HepG2 (cell line): ENCODE data around the gene PDGFA. TPM values are rescaled to one million over a fixed set of nuclear protein-coding genes. Genes with fewer than 3 reads are reported as not detected.
A peak's percentile ranks its signal among the peaks of the same experiment; 100 is the strongest.

Experiments
- ATAC-seq: fragments of 200-7000 bp; cut with Tn5 transposase; 3 replicates; pipeline ENCODE4 v1.9.1; 2020; ENCODE audit warnings: mild to moderate bottlenecking, moderate library complexity
- BruUV-seq: library from RNA; stranded (reverse); fragments of 400-500 nt; replicated peaks from 2 replicates; lab custom pipeline; 2021; lab: Mats Ljungman, UMichigan
- CTCF ChIA-PET: fragments of 300-600 bp; formaldehyde crosslinking; extraction: SDS; loops from one replicate; lab custom pipeline; 2021; ENCODE audit warnings: low total read pairs, inconsistent platforms, low intra/inter-chr PET ratio; lab: Yijun Ruan, JAX
- POLR2A ChIA-PET: fragments of 350-600 bp; sonication (Branson Sonifier 250); formaldehyde crosslinking; loops from one replicate; lab custom pipeline; 2020; ENCODE audit warnings: antibody characterized with exemption, inconsistent platforms; lab: Yijun Ruan, JAX
- DNase-seq: peaks from one replicate; pipeline ENCODE4 v3.0.0-alpha.2; 2015; ENCODE audit warnings: low spot score
- FAIRE-seq: peaks from 3 replicates; lab custom pipeline; 2011; peaks lifted over from hg19 to GRCh38; lab: Jason Lieb, UNC
- H2AFZ ChIP-seq: one replicate; pipeline ENCODE4 v1.6.1; 2011; ENCODE audit warnings: low read length, inconsistent platforms
- H3K27ac ChIP-seq: fragments of 300-600 bp; 3 replicates; pipeline ENCODE4 v1.8.0; 2011; ENCODE audit warnings: mixed run types, mild to moderate bottlenecking, mixed read lengths, low read length, inconsistent platforms; ENCODE audit not compliant: insufficient read depth; ENCODE audit errors: extremely low read length
- H3K27me3 ChIP-seq, 2 experiments: fragments of 200-600 bp in 1 of 2; 2 replicates in 1 of 2; 3 replicates in 1 of 2; pipeline versions ENCODE4 v1.6.0 to v1.8.0; 2011; ENCODE audit warnings: low read length in 2 of 2, mild to moderate bottlenecking in 2 of 2, moderate library complexity in 2 of 2, inconsistent platforms in 1 of 2; ENCODE audit not compliant: insufficient read depth in 2 of 2, control insufficient read depth in 1 of 2
- H3K36me3 ChIP-seq, 2 experiments: fragments of 200-600 bp in 1 of 2; replicated peaks in 1 of 2; 2 replicates in 1 of 2; 3 replicates in 1 of 2; pipeline versions ENCODE4 v1.5.1 to v1.8.0; 2011; ENCODE audit warnings: low read length in 2 of 2, inconsistent platforms in 1 of 2; ENCODE audit not compliant: insufficient read depth in 2 of 2, control insufficient read depth in 1 of 2
- H3K4me1 ChIP-seq: 2 replicates; pipeline ENCODE4 v1.5.1; 2012; ENCODE audit warnings: low read length, inconsistent platforms; ENCODE audit not compliant: insufficient read depth
- H3K4me2 ChIP-seq: 2 replicates; pipeline ENCODE4 v1.6.0; 2011; ENCODE audit warnings: low read depth, low read length, inconsistent platforms
- H3K4me3 ChIP-seq, 3 experiments: fragments of 200-600 bp in 1 of 3; sonication (generic), shearing (Covaris generic) in 1 of 3; replicated peaks in 1 of 3; 2 replicates each; pipeline ENCODE4 v1.5.1; 2011 to 2016; ENCODE audit warnings: low read length in 3 of 3, inconsistent platforms in 2 of 3, low read depth in 2 of 3, mild to moderate bottlenecking in 2 of 3, control low read depth in 1 of 3, mixed read lengths in 1 of 3; ENCODE audit not compliant: insufficient read depth in 1 of 3
- H3K79me2 ChIP-seq: one replicate; pipeline ENCODE4 v1.6.1; 2011; ENCODE audit warnings: low read length, inconsistent platforms; ENCODE audit not compliant: insufficient read depth
- H3K9ac ChIP-seq: 2 replicates; pipeline ENCODE4 v1.6.0; 2011; ENCODE audit warnings: mild to moderate bottlenecking, low read depth, low read length, inconsistent platforms; ENCODE audit not compliant: insufficient read depth
- H3K9me3 ChIP-seq: 2 replicates; pipeline ENCODE4 v1.5.1; 2012; ENCODE audit warnings: mild to moderate bottlenecking, low read length
- H4K20me1 ChIP-seq: 2 replicates; pipeline ENCODE4 v1.6.0; 2011; ENCODE audit warnings: inconsistent platforms, mild to moderate bottlenecking, low read length, moderate library complexity; ENCODE audit not compliant: insufficient read depth
- ASH2L ChIP-seq: fragments of 300-600, 200-600 bp; sonication (generic); IDR thresholded peaks from 2 replicates; pipeline ENCODE4 v1.7.0; 2017; ENCODE audit warnings: low read depth, mild to moderate bottlenecking, moderate library complexity, mixed read lengths, low read length; ENCODE audit not compliant: insufficient read length
- EEA1 ChIP-seq: sonication (generic); formaldehyde crosslinking; IDR thresholded peaks from 2 replicates; pipeline ENCODE4 v1.5.1; 2020; ENCODE audit warnings: mild to moderate bottlenecking, missing genetic modification reagents, borderline replicate concordance
- GTF2F1 ChIP-seq: fragments of 150-350 bp; IDR thresholded peaks from 2 replicates; pipeline ENCODE4 v1.6.1; 2014; ENCODE audit warnings: low read length
- HNRNPK ChIP-seq: fragments of 200-400 bp; formaldehyde crosslinking; IDR thresholded peaks from 2 replicates; pipeline ENCODE4 v1.6.1; 2018; ENCODE audit warnings: low read length, low read depth, moderate library complexity, mild to moderate bottlenecking; ENCODE audit not compliant: poor library complexity, severe bottlenecking
- PCBP1 ChIP-seq: fragments of 200-400 bp; formaldehyde crosslinking; IDR thresholded peaks from 2 replicates; pipeline ENCODE4 v1.6.1; 2017; ENCODE audit warnings: mild to moderate bottlenecking, low read depth, low read length, borderline replicate concordance
- ZFP36 ChIP-seq: fragments of 150-350 bp; IDR thresholded peaks from 2 replicates; pipeline ENCODE4 v1.6.1; 2018; ENCODE audit warnings: borderline replicate concordance, low read length, low read depth; ENCODE audit not compliant: partially characterized antibody
- ZNF775 ChIP-seq: sonication (generic); formaldehyde crosslinking; IDR thresholded peaks from 2 replicates; pipeline ENCODE4 v1.4.0; 2020; ENCODE audit warnings: missing genetic modification reagents, mild to moderate bottlenecking, moderate library complexity, borderline replicate concordance
- WGBS: methylation state at CpG from one replicate; pipeline ENCODE4 v1.1.6; 2017; ENCODE audit warnings: low lambda C conversion rate; 5-methylcytosine and 5-hydroxymethylcytosine counted together
- in situ Hi-C: cut with HindIII; loops from 2 replicates; pipeline ENCODE4 v1.10.0; 2017; ENCODE audit warnings: low pct_unique_long_range_greater_than_20kb; ENCODE audit not compliant: extremely low pct_ligation_motif_present
- intact Hi-C: fragments of 100-400 bp; cut with micrococcal nuclease; formaldehyde crosslinking; loops from one replicate; pipeline ENCODE4 v1.10.0; 2022; ENCODE audit not compliant: unreplicated experiment
- polyA plus RNA-seq, 8 experiments: library from polyadenylated mRNA; depleted of rRNA in 3 of 8; stranded (reverse) in 7 of 8; unstranded in 1 of 8; fragments of >200 nt; fragmentation: Illumina TruSeq in 4 of 8; extraction: Trizol in 4 of 8; gene quantifications; 2 replicates each; pipeline versions ENCODE4 v1.2.1 to v1.2.3, GENCODE V29; 2011 to 2016; ENCODE audit warnings: low read depth in 4 of 8, missing spikeins in 1 of 8, mixed read lengths in 1 of 8; ENCODE audit not compliant: insufficient read depth in 1 of 8
- total RNA-seq, 5 experiments: library from RNA; depleted of rRNA; stranded (reverse); fragments of >200 nt; fragmentation: Illumina TruSeq; extraction: Trizol; gene quantifications; 2 replicates each; pipeline ENCODE4 v1.2.3, GENCODE V29; 2016; ENCODE audit warnings: low read depth in 1 of 5
- TF ChIP-seq, protein P1 (sequence below): sonication (generic); formaldehyde crosslinking; IDR thresholded peaks from 2 replicates; pipeline ENCODE4 v1.4.0; 2020; ENCODE audit warnings: missing genetic modification reagents, borderline replicate concordance
- TF ChIP-seq, protein P2 (sequence below): sonication (generic); formaldehyde crosslinking; IDR thresholded peaks from 2 replicates; pipeline ENCODE4 v1.8.0; 2022; ENCODE audit warnings: mild to moderate bottlenecking, missing genetic modification reagents

Gene PDGFA
- total and polyA plus RNA-seq, 2 of the 13 experiments (the other 11 are each of a cell fraction or from before 2014, with no cell fraction given) = 1.5 to 3.4 TPM

DNA sequence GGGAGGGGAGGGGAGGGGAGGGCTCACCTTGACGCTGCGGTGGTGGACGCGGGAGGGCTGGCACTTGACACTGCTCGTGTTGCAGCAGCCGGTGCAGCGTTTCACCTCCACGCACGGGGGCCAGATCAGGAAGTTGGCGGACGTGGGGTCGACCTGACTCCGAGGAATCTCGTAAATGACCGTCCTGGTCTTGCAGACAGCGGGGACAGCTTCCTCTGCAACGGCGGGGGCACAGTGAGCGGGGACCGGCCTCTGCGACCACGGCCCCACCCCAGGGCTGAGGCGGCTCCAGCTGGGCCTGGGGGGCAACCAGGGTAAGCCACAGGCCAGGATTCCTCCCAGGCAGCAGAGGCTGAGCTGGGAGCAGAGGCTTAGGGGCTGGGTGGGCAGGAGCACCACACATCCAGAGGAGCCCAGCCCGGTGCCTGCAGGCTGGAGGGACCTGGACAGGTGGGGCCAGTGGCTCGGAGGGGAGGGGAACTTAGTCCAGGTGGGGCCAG is 8.8 kb downstream of the PDGFA start:
- H3K79me2 ChIP-seq = peaks cover 2% of the 10 kb centered on the region
- CTCF ChIA-PET = no interaction called here

More for the DNA sequence above, 8.8 kb downstream of the PDGFA start:
- WGBS = 89% methylated on average over 25 of the region's 25 CpGs
- no peak for DNase-seq
- TF ChIP-seq EEA1 (no peak), ZNF775 (CRISPR knock-in tag) (no peak), HNRNPK (peak; percentile 97), GTF2F1 (no peak), ASH2L (no peak), PCBP1 (peak; percentile 97), ZFP36 (no peak)
- TF ChIP-seq, protein P1, sequence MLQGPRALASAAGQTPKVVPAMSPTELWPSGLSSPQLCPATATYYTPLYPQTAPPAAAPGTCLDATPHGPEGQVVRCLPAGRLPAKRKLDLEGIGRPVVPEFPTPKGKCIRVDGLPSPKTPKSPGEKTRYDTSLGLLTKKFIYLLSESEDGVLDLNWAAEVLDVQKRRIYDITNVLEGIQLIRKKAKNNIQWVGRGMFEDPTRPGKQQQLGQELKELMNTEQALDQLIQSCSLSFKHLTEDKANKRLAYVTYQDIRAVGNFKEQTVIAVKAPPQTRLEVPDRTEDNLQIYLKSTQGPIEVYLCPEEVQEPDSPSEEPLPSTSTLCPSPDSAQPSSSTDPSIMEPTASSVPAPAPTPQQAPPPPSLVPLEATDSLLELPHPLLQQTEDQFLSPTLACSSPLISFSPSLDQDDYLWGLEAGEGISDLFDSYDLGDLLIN (CRISPR knock-in tag) = no peak
- TF ChIP-seq, protein P2, sequence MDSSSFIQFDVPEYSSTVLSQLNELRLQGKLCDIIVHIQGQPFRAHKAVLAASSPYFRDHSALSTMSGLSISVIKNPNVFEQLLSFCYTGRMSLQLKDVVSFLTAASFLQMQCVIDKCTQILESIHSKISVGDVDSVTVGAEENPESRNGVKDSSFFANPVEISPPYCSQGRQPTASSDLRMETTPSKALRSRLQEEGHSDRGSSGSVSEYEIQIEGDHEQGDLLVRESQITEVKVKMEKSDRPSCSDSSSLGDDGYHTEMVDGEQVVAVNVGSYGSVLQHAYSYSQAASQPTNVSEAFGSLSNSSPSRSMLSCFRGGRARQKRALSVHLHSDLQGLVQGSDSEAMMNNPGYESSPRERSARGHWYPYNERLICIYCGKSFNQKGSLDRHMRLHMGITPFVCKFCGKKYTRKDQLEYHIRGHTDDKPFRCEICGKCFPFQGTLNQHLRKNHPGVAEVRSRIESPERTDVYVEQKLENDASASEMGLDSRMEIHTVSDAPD = no peak
- FAIRE-seq = no peak
- Histone ChIP-seq H3K27me3 (peaks cover 0 to 5% of the 10 kb centered on the region in 2 experiments; a peak in 2 of 5 replicates), H3K9ac (no peak overlapping the region), H3K4me2 (no peak overlapping the region), H2AFZ (no peak overlapping the region), H4K20me1 (no peaks in the 10 kb centered on the region), H3K9me3 (no peaks in the 10 kb centered on the region), H3K27ac (no peak overlapping the region), H3K4me1 (no peaks in the 10 kb centered on the region), H3K36me3 (no peaks in the 10 kb centered on the region), H3K4me3 (no peak overlapping the region)
- POLR2A ChIA-PET = no interaction called here
- BruUV-seq = no TSS peak
- intact Hi-C loops = no loop called here
- no peak for ATAC-seq
- in situ Hi-C loops = no loop called here
